K562 (cell line): ENCODE data around the gene TRAPPC8.
"Not testable (repeated sequence)": the region's sequence is repeated elsewhere in the genome, so short reads cannot be mapped to it uniquely, and the experiment has no call there.

Experiments
- ADNP ChIP-seq: fragments of 200-800 bp; sonication (Bioruptor generic); IDR thresholded peaks from 2 replicates; pipeline ENCODE4 v1.6.1; 2016; ENCODE audit warnings: missing genetic modification characterization, missing compliant biosample characterization
- ARHGAP35 ChIP-seq: fragments of 450-650 bp; IDR thresholded peaks from 2 replicates; pipeline ENCODE4 v1.6.1; 2018; ENCODE audit not compliant: partially characterized antibody
- CREB1 ChIP-seq, 2 experiments: sonication (generic) in 1 of 2; formaldehyde crosslinking in 1 of 2; IDR thresholded peaks; 2 replicates each; pipeline versions ENCODE4 v1.6.1 to v1.8.0; 2012 to 2022; ENCODE audit warnings: inconsistent platforms in 1 of 2, mild to moderate bottlenecking in 1 of 2, missing genetic modification reagents in 1 of 2, moderate library complexity in 1 of 2
- HDAC6 ChIP-seq: IDR thresholded peaks from 2 replicates; pipeline ENCODE4 v1.6.1; 2012; ENCODE audit warnings: low read depth, mild to moderate bottlenecking, control low read depth, inconsistent platforms, low read length, moderate library complexity
- HNRNPL ChIP-seq: fragments of 200-400 bp; formaldehyde crosslinking; IDR thresholded peaks from 2 replicates; pipeline ENCODE4 v1.6.1; 2017; ENCODE audit warnings: low read depth, mild to moderate bottlenecking, low read length
- LEF1 ChIP-seq: fragments of 450-650 bp; IDR thresholded peaks from 2 replicates; pipeline ENCODE4 v1.6.1; 2016; ENCODE audit warnings: mild to moderate bottlenecking
- MXI1 ChIP-seq: IDR thresholded peaks from 2 replicates; pipeline ENCODE4 v1.6.1; 2011; ENCODE audit warnings: low read depth, mild to moderate bottlenecking, improper control_type of control experiment, low read length
- POLR2A ChIP-seq: fragments of 450-650 bp; conservative IDR thresholded peaks from 2 replicates; pipeline ENCODE4 v1.6.1; 2016
- RUNX1 ChIP-seq: sonication (generic); IDR thresholded peaks from 2 replicates; pipeline ENCODE4 v1.6.1; 2016; ENCODE audit warnings: antibody characterized with exemption, low read depth
- SP1 ChIP-seq: sonication (generic); formaldehyde crosslinking; IDR thresholded peaks from 2 replicates; pipeline ENCODE4 v1.8.1; 2022; ENCODE audit warnings: mild to moderate bottlenecking, missing genetic modification reagents
- ZZZ3 ChIP-seq: fragments of 450-650 bp; IDR thresholded peaks from 2 replicates; pipeline ENCODE4 v1.6.1; 2016; ENCODE audit warnings: antibody characterized with exemption, mild to moderate bottlenecking, moderate library complexity
- TF ChIP-seq, protein P1 (sequence below), 2 experiments: fragments of 450-650 bp in 1 of 2; sonication (generic) in 1 of 2; formaldehyde crosslinking; conservative IDR thresholded peaks; 2 replicates each; pipeline versions ENCODE4 v1.4.0 to v1.8.1; 2020 to 2022; ENCODE audit warnings: mild to moderate bottlenecking in 1 of 2, missing genetic modification reagents in 1 of 2

DNA sequence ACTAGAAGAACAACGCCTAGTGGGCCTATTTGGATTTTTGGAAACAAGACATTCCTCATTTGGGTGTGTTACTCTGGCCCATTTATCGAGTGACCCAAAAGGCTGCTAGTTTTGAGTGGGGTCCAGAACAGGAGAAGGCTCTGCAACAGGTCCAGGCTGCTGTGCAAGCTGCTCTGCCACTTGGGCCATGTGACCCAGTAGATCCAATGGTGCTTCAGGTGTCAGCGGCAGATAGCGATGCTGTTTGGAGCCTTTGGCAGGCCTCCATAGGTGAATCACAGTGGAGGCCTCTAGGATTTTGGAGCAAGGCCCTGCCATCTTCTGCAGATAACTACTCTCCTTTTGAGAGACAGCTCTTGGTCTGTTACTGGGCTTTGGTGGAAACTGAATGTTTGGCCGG, 143.7 kb downstream of the TRAPPC8 start:
- TF ChIP-seq, protein P1, sequence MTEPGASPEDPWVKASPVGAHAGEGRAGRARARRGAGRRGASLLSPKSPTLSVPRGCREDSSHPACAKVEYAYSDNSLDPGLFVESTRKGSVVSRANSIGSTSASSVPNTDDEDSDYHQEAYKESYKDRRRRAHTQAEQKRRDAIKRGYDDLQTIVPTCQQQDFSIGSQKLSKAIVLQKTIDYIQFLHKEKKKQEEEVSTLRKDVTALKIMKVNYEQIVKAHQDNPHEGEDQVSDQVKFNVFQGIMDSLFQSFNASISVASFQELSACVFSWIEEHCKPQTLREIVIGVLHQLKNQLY (CRISPR knock-in tag; conservative IDR thresholded peaks at IDR 0.05), result not testable (repeated sequence)
- not testable (repeated sequence) for TF ChIP-seq ARHGAP35; HNRNPL; SP1 (CRISPR knock-in tag); RUNX1; HDAC6; ADNP; ZZZ3; LEF1; POLR2A; CREB1 (IDR thresholded peaks at IDR 0.05); CREB1 (CRISPR knock-in tag; IDR thresholded peaks at IDR 0.05); MXI1
